HCT116 (cell line): Measurements from ENCODE around the gene SORCS2. TPM values are rescaled to one million over a fixed set of nuclear protein-coding genes. Genes with fewer than 3 reads are reported as not detected.

Source experiments
- ATAC-seq: fragments of 200-7000 bp; cut with Tn5 transposase; 2 replicates; pipeline ENCODE4 v1.9.1; 2020; ENCODE audit warnings: mild to moderate bottlenecking, moderate library complexity
- BruUV-seq: library from RNA; stranded (reverse); fragments of 400-500 nt; replicated peaks from 2 replicates; lab custom pipeline; 2021; lab: Mats Ljungman, UMichigan
- CTCF ChIA-PET: fragments of 300-600 bp; sonication (Branson Sonifier 250); formaldehyde crosslinking; loops from one replicate; lab custom pipeline; 2021; ENCODE audit warnings: antibody characterized with exemption; lab: Charles Lee
- POLR2A ChIA-PET: fragments of 300-600, 350-600 bp; sonication (Branson Sonifier 250); formaldehyde crosslinking; loops from one replicate; lab custom pipeline; 2021; ENCODE audit warnings: antibody characterized with exemption; lab: Charles Lee
- RAD21 ChIA-PET, 2 experiments: fragments of 300-600 bp; sonication (Branson Sonifier 250); formaldehyde crosslinking; loops; one replicate each; lab custom pipeline; 2023; ENCODE audit warnings: low total read pairs in 2 of 2; ENCODE audit not compliant: uncharacterized antibody in 2 of 2, unreplicated experiment in 2 of 2, low non-redundant PET in 1 of 2; lab: Charles Lee
- DNase-seq: peaks from one replicate; pipeline ENCODE4 v3.0.0-alpha.2; 2010; ENCODE audit warnings: low read depth, low spot score
- H2AFZ ChIP-seq: fragments of 200-600 bp; shearing (Covaris generic), sonication (generic); 2 replicates; pipeline ENCODE4 v1.6.1; 2017; ENCODE audit warnings: low read depth, mixed run types, mixed read lengths, antibody characterized with exemption, low read length; ENCODE audit not compliant: poor library complexity, severe bottlenecking
- H3K27ac ChIP-seq: 2 replicates; pipeline ENCODE4 v1.5.1; 2012; ENCODE audit warnings: low read depth, low read length
- H3K27me3 ChIP-seq: fragments of 200-600 bp; sonication (generic); 2 replicates; pipeline ENCODE4 v1.6.1; 2016; ENCODE audit warnings: mixed run types, low read length, mixed read lengths; ENCODE audit not compliant: insufficient read depth
- H3K36me3 ChIP-seq, 2 experiments: fragments of 200-500 bp in 1 of 2; fragments of 200-600 bp in 1 of 2; sonication (Bioruptor generic) in 1 of 2; sonication (generic) in 1 of 2; 2 replicates each; pipeline versions ENCODE4 v1.5.1 to v1.6.1; 2014 to 2016; ENCODE audit warnings: low read length in 2 of 2, inconsistent platforms in 1 of 2, mixed read lengths in 1 of 2, mixed run types in 1 of 2; ENCODE audit not compliant: insufficient read depth in 2 of 2, control insufficient read depth in 1 of 2
- H3K4me1 ChIP-seq, 2 experiments: fragments of 200-600 bp in 1 of 2; sonication (generic) in 1 of 2; 2 replicates each; pipeline versions ENCODE4 v1.5.1 to v1.6.1; 2012 to 2017; ENCODE audit warnings: low read length in 2 of 2, inconsistent platforms in 1 of 2, mild to moderate bottlenecking in 1 of 2, mixed read lengths in 1 of 2, mixed run types in 1 of 2, moderate library complexity in 1 of 2; ENCODE audit not compliant: insufficient read depth in 2 of 2, control insufficient read depth in 1 of 2
- H3K4me2 ChIP-seq: fragments of 200-600 bp; sonication (generic); 2 replicates; pipeline ENCODE4 v1.6.1; 2017; ENCODE audit warnings: mixed run types, low read length, mixed read lengths
- H3K4me3 ChIP-seq, 2 experiments: fragments of 200-600 bp in 1 of 2; sonication (generic) in 1 of 2; replicated peaks in 1 of 2; 2 replicates each; pipeline ENCODE4 v1.5.1; 2011 to 2016; ENCODE audit warnings: low read length in 2 of 2, control low read depth in 1 of 2, low read depth in 1 of 2, mild to moderate bottlenecking in 1 of 2, mixed read lengths in 1 of 2, mixed run types in 1 of 2
- H3K79me2 ChIP-seq: fragments of 200-600 bp; sonication (generic); 2 replicates; pipeline ENCODE4 v1.6.1; 2017; ENCODE audit warnings: mild to moderate bottlenecking, mixed run types, low read length, moderate library complexity, mixed read lengths; ENCODE audit not compliant: insufficient read depth
- H3K9ac ChIP-seq: fragments of 200-600 bp; sonication (generic); 2 replicates; pipeline ENCODE4 v1.6.1; 2016; ENCODE audit warnings: low read length, mixed read lengths
- H3K9me2 ChIP-seq: fragments of 200-600 bp; sonication (generic), shearing (Covaris generic); 2 replicates; pipeline ENCODE4 v1.6.1; 2017; ENCODE audit warnings: mixed run types, mild to moderate bottlenecking, moderate library complexity; ENCODE audit not compliant: insufficient read depth
- H3K9me3 ChIP-seq, 2 experiments: fragments of 200-500 bp in 1 of 2; fragments of 200-600 bp in 1 of 2; sonication (Bioruptor generic) in 1 of 2; sonication (generic) in 1 of 2; 2 replicates each; pipeline ENCODE4 v1.6.1; 2014 to 2017; ENCODE audit warnings: low read length in 2 of 2, mixed read lengths in 2 of 2, inconsistent platforms in 1 of 2, low read depth in 1 of 2, mild to moderate bottlenecking in 1 of 2, mixed run types in 1 of 2, moderate library complexity in 1 of 2; ENCODE audit not compliant: control insufficient read depth in 1 of 2, insufficient read depth in 1 of 2
- H4K20me1 ChIP-seq: fragments of 200-600 bp; sonication (generic), shearing (Covaris generic); 2 replicates; pipeline ENCODE4 v1.6.1; 2017; ENCODE audit warnings: mixed run types, mild to moderate bottlenecking, moderate library complexity; ENCODE audit not compliant: insufficient read depth
- ATF3 ChIP-seq: IDR thresholded peaks from 2 replicates; pipeline ENCODE4 v1.6.1; 2012
- CBX3 ChIP-seq: IDR thresholded peaks from 2 replicates; pipeline ENCODE4 v1.6.1; 2012; ENCODE audit warnings: low read depth
- EGR1 ChIP-seq: IDR thresholded peaks from 2 replicates; pipeline ENCODE4 v1.6.1; 2012; ENCODE audit warnings: low read depth
- EZH2phosphoT487 ChIP-seq: fragments of 200-600 bp; IDR thresholded peaks from 2 replicates; pipeline ENCODE4 v1.6.1; 2018; ENCODE audit warnings: antibody characterized with exemption, borderline replicate concordance
- JUND ChIP-seq: IDR thresholded peaks from 2 replicates; pipeline ENCODE4 v1.6.1; 2012
- POLR2A ChIP-seq: IDR thresholded peaks from 2 replicates; pipeline ENCODE4 v1.7.0; 2011; ENCODE audit warnings: borderline replicate concordance; ENCODE audit not compliant: insufficient read depth, insufficient read length; ENCODE audit errors: extremely low read depth
- POLR2AphosphoS5 ChIP-seq: IDR thresholded peaks from 2 replicates; pipeline ENCODE4 v1.6.1; 2011; ENCODE audit warnings: mild to moderate bottlenecking, low read depth, low read length, moderate library complexity
- RAD21 ChIP-seq: IDR thresholded peaks from 2 replicates; pipeline ENCODE4 v1.6.1; 2012; ENCODE audit warnings: low read depth, mild to moderate bottlenecking
- REST ChIP-seq: IDR thresholded peaks from 2 replicates; pipeline ENCODE4 v1.6.1; 2012; ENCODE audit warnings: low read depth
- SIN3A ChIP-seq: IDR thresholded peaks from 2 replicates; pipeline ENCODE4 v1.6.1; 2012; ENCODE audit warnings: low read depth
- TCF7L2 ChIP-seq: IDR thresholded peaks from 2 replicates; pipeline ENCODE4 v1.7.0; 2011; ENCODE audit warnings: borderline replicate concordance, inconsistent platforms; ENCODE audit not compliant: insufficient read depth, insufficient read length; ENCODE audit errors: extremely low read depth
- ZFX ChIP-seq: fragments of 450-650 bp; IDR thresholded peaks from 2 replicates; pipeline ENCODE4 v1.6.1; 2017
- ZNF274 ChIP-seq: fragments of 200-500 bp; sonication (Bioruptor generic); IDR thresholded peaks from 2 replicates; pipeline ENCODE4 v1.6.1; 2014; ENCODE audit warnings: mild to moderate bottlenecking, low read depth, low read length, inconsistent platforms
- intact Hi-C: fragments of 100-400 bp; cut with micrococcal nuclease; formaldehyde crosslinking; loops from 2 replicates; pipeline ENCODE4 v1.10.0; 2022
- total RNA-seq: library from RNA; stranded (reverse); gene quantifications from one replicate; pipeline ENCODE4 v1.2.1, GENCODE V29; 2021; ENCODE audit not compliant: unreplicated experiment

SORCS2 gene
- total RNA-seq, 1 experiment from 2014 or later: 0.37 TPM

- no TSS peak for BruUV-seq
- H4K20me1 ChIP-seq: no peaks in the 10 kb centered on the region
- peaks cover 0 to 8% of the 10 kb centered on the region in 2 experiments; a peak in 1 of 4 replicates for H3K9me3 ChIP-seq
- DNase-seq (no peak), ATAC-seq (no peak)
- no peaks in the 10 kb centered on the region for H3K9me2 ChIP-seq
- TF ChIP-seq TCF7L2: no peak
- no peak for TF ChIP-seq SIN3A
- TF ChIP-seq REST: 0 out of 2 replicates have a peak, but pooled peaks have one; percentile 1
- no peaks in the 10 kb centered on the region for H3K36me3 ChIP-seq
- H2AFZ ChIP-seq: no peak overlapping the region
- ChIA-PET POLR2A (no interaction called here), CTCF (no interaction called here), RAD21 (no interaction called here)
- no peak overlapping the region for H3K27ac ChIP-seq
- H3K9ac ChIP-seq: no peak overlapping the region
- intact Hi-C loops: no loop called here
- no peaks in the 10 kb centered on the region for H3K4me1 ChIP-seq
- no peaks in the 10 kb centered on the region; the same call in 1 of the 2 replicates for H3K27me3 ChIP-seq
- H3K4me2 ChIP-seq: no peak overlapping the region
- H3K4me3 ChIP-seq: no peak overlapping the region
- no peaks in the 10 kb centered on the region for H3K79me2 ChIP-seq
Measured at GRCh38 chr4:7582313-7583097, 390.2 kb downstream of the SORCS2 start.

GRCh38 chr4:7584098-7584497 is 391.8 kb downstream of the SORCS2 start:
- Histone ChIP-seq H3K4me1 (no peaks in the 10 kb centered on the region), H3K9me2 (no peaks in the 10 kb centered on the region), H3K9me3 (no peaks in the 10 kb centered on the region; a peak in 1 of 4 replicates), H3K4me2 (no peak overlapping the region), H3K79me2 (no peaks in the 10 kb centered on the region), H3K9ac (no peak overlapping the region), H4K20me1 (no peaks in the 10 kb centered on the region), H3K27me3 (no peaks in the 10 kb centered on the region; the same call in 1 of the 2 replicates), H3K27ac (no peak overlapping the region), H2AFZ (no peak overlapping the region), H3K4me3 (no peak overlapping the region), H3K36me3 (no peaks in the 10 kb centered on the region)
- BruUV-seq: no TSS peak
- DNase-seq (no peak), ATAC-seq (no peak)
- RAD21 ChIA-PET: no interaction called here
- POLR2A ChIA-PET: no interaction called here
- intact Hi-C loops: no loop called here
- TF ChIP-seq JUND (no peak), CBX3 (no peak), POLR2AphosphoS5 (no peak), REST (no peak), EZH2phosphoT487 (no peak), POLR2A (no peak), ATF3 (no peak), RAD21 (no peak), ZFX (no peak), ZNF274 (no peak), EGR1 (no peak)
- CTCF ChIA-PET: no interaction called here
